ENCODE results near the gene ZCCHC9.

The ZCCHC9 gene

DNA sequence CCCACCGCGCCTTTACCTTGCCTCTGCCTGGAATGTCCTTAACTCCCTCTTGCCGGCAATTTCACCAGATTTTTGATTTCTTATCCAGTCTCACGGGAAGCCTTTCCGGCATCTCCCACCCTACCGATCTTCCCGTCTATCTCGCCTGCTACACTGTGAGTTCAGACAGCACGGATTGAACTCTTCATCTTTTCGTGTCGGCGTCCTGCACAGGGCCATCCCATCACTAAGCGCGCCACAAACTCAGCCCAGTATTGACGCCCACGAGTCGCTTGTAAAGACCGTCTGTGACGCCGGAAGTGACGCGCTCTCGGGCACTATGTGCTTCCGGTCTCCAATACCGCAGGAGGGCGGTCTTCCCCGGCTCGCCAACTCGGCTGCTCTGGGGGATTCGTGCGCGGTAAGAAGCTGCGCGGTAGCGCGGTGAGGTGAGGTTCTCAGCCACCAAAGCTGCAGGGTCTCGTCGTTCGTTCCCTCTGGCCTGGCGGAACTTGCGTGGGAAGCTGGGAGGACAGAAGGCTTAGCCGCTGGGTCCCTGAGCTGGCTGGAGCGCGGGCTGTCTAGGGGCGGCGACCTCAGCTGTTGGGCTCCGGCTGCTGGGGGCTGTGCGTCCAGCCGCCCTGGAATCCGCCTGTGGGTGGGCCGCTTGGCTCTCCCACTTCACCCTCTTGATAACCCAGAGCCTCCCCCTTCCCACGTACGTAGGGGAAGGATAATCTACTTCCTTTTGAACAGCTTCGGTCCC, at the start of gene ZCCHC9:
ZCCHC9 (plus strand) TSS at position 317 of the 745 bp plus-strand sequence. CDS start 3,171 bp downstream, outside the sequence.
- peak; percentile 43 for TF ChIP-seq CTCF (IDR thresholded peaks at IDR 0.05)
- Histone ChIP-seq H3K27ac (peak within 1 kb of the TSS; percentile 66), H3K79me2 (peaks cover 10% of the 10 kb centered on the region), H3K9ac (peak within 1 kb of the TSS; percentile 84), H3K9me3 (ENCODE audit: control insufficient read depth, low read length) (no peaks in the 10 kb centered on the region), H2AFZ (peak within 1 kb of the TSS; percentile 96), H3K36me3 (ENCODE audit: control insufficient read depth, insufficient read depth, low read length) (no peaks in the 10 kb centered on the region), H3K4me2 (ENCODE audit: low read length) (peak within 1 kb of the TSS; percentile 59), H3K4me3 (ENCODE audit: low read depth, low read length) (peak within 1 kb of the TSS; percentile 81), H3K4me1 (peaks cover 20% of the 10 kb centered on the region), H3K27me3 (ENCODE audit: control insufficient read depth, insufficient read depth, low read length) (no peaks in the 10 kb centered on the region)

- no peaks in the 10 kb centered on the region for H3K36me3 ChIP-seq (ENCODE audit: control insufficient read depth, insufficient read depth, low read length)
- H2AFZ ChIP-seq = no peak overlapping the region
- no peaks in the 10 kb centered on the region for H3K27me3 ChIP-seq (ENCODE audit: control insufficient read depth, insufficient read depth, low read length)
- no peaks in the 10 kb centered on the region for H3K4me1 ChIP-seq
- no peaks in the 10 kb centered on the region for H3K9me3 ChIP-seq (ENCODE audit: control insufficient read depth, low read length)
- H3K79me2 ChIP-seq = no peaks in the 10 kb centered on the region
- no peak overlapping the region for H3K4me3 ChIP-seq (ENCODE audit: low read depth, low read length)
- H3K4me2 ChIP-seq (ENCODE audit: low read length) = no peak overlapping the region
- no peak overlapping the region for H3K27ac ChIP-seq
- H3K9ac ChIP-seq = no peak overlapping the region
- no peak for TF ChIP-seq CTCF (IDR thresholded peaks at IDR 0.05)
These were observed 49.5 kb upstream of the ZCCHC9 start for GRCh38 chr5:81251922-81252321.

GRCh38 chr5:81252904-81253303, 48.5 kb upstream of the ZCCHC9 start:
- Histone ChIP-seq H3K4me2 (ENCODE audit: low read length) (no peak overlapping the region), H3K4me3 (ENCODE audit: low read depth, low read length) (no peak overlapping the region), H3K27ac (no peak overlapping the region), H3K9me3 (ENCODE audit: control insufficient read depth, low read length) (no peaks in the 10 kb centered on the region), H2AFZ (no peak overlapping the region), H3K27me3 (ENCODE audit: control insufficient read depth, insufficient read depth, low read length) (no peaks in the 10 kb centered on the region), H3K4me1 (no peaks in the 10 kb centered on the region), H3K36me3 (ENCODE audit: control insufficient read depth, insufficient read depth, low read length) (no peaks in the 10 kb centered on the region), H3K79me2 (no peaks in the 10 kb centered on the region), H3K9ac (no peak overlapping the region)
- no peak for TF ChIP-seq CTCF (IDR thresholded peaks at IDR 0.05)

GRCh38 chr5:81253875-81254274, 47.5 kb upstream of the ZCCHC9 start:
- Histone ChIP-seq H3K36me3 (ENCODE audit: control insufficient read depth, insufficient read depth, low read length) (no peaks in the 10 kb centered on the region), H3K4me1 (no peaks in the 10 kb centered on the region), H2AFZ (no peak overlapping the region), H3K4me2 (ENCODE audit: low read length) (no peak overlapping the region), H3K27me3 (ENCODE audit: control insufficient read depth, insufficient read depth, low read length) (no peaks in the 10 kb centered on the region), H3K79me2 (no peaks in the 10 kb centered on the region), H3K27ac (no peak overlapping the region), H3K4me3 (ENCODE audit: low read depth, low read length) (no peak overlapping the region), H3K9me3 (ENCODE audit: control insufficient read depth, low read length) (no peaks in the 10 kb centered on the region), H3K9ac (no peak overlapping the region)
- no peak for TF ChIP-seq CTCF (IDR thresholded peaks at IDR 0.05)
